Prostate gland (tissue), 2 donors: ENCODE data around the gene ABHD15.

ENCODE experiments used
- POLR2A ChIP-seq: fragments of 450-650 bp; IDR thresholded peaks from one replicate; pipeline ENCODE4 v1.6.1; 2016; ENCODE audit warnings: antibody characterized with exemption, mild to moderate bottlenecking
- POLR2AphosphoS5 ChIP-seq: sonication (generic); formaldehyde crosslinking; IDR thresholded peaks from one replicate; pipeline ENCODE4 v1.6.1; 2017; ENCODE audit warnings: antibody characterized with exemption
- TF ChIP-seq, protein P1 (sequence below), 4 experiments: fragments of 200-600 bp in 2 of 4; fragments of 450-650 bp in 2 of 4; sonication (generic) in 2 of 4; IDR thresholded peaks; 1 replicate in 3 of 4; 2 replicates in 1 of 4; pipeline ENCODE4 v1.5.1; 2016 to 2019; ENCODE audit warnings: antibody characterized with exemption in 4 of 4, mild to moderate bottlenecking in 2 of 4, moderate library complexity in 2 of 4

DNA sequence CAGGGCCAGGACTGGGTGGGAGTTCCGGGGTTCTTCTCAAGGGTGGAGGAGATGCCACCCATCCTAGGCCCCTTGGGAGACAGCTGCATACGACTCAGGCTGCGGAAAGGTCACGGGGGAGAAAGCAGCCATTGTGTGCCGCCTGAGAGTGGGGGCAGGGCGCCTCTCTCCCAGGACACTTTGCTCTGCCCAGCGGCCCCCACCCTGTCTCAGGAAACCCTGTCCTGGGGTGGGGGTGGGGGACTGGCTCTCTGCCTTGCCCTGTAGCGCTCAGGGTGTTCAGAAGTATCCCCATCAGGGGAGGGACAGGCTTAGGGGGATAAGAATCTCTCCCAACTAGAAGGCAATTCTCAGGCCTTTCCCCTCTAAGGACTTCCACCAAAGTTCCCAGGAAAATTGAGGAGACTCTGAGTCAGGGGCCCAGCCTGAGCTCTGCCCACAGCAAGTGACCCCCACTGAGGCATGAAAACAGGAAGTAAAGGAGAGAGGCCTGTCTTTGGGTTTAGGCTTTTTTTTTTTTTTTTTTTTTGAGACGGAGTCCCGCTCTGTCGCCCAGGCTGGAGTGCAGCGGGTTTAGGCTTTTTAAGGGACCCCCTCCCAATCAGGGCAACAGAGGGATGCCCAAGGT is 17.7 kb upstream of the ABHD15 start:
- TF ChIP-seq, protein P1, sequence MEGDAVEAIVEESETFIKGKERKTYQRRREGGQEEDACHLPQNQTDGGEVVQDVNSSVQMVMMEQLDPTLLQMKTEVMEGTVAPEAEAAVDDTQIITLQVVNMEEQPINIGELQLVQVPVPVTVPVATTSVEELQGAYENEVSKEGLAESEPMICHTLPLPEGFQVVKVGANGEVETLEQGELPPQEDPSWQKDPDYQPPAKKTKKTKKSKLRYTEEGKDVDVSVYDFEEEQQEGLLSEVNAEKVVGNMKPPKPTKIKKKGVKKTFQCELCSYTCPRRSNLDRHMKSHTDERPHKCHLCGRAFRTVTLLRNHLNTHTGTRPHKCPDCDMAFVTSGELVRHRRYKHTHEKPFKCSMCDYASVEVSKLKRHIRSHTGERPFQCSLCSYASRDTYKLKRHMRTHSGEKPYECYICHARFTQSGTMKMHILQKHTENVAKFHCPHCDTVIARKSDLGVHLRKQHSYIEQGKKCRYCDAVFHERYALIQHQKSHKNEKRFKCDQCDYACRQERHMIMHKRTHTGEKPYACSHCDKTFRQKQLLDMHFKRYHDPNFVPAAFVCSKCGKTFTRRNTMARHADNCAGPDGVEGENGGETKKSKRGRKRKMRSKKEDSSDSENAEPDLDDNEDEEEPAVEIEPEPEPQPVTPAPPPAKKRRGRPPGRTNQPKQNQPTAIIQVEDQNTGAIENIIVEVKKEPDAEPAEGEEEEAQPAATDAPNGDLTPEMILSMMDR (IDR thresholded peaks at IDR 0.05), result no peak
- TF ChIP-seq POLR2A, result no peak
- TF ChIP-seq POLR2AphosphoS5, result no peak
